COR-L47 (cell line): ENCODE measurements around the gene PTH.

Experiments used
- DNase-seq: peaks from one replicate; lab custom pipeline; 2025; lab: John Stamatoyannopoulos, UW

Gene PTH

DNA sequence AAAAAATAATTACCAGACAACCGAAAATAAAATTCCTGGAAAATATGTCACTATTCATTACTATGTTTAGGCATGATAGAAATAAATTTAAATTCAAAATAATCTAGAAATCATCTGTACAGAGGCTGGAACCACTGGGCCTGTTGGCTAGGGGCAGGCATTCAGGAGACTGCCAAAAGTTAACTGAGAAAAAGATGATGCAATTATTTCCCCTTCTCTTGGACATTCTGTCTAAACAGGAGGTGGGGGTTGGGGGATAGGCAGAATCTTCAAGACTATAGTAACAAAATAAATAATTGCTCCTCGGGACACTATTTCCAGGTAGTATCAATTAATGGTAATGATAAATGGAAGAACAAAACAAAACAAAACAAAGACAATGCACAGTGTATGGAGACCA is 46.9 kb downstream of the PTH start:
- DNase-seq, result no peak

DNA sequence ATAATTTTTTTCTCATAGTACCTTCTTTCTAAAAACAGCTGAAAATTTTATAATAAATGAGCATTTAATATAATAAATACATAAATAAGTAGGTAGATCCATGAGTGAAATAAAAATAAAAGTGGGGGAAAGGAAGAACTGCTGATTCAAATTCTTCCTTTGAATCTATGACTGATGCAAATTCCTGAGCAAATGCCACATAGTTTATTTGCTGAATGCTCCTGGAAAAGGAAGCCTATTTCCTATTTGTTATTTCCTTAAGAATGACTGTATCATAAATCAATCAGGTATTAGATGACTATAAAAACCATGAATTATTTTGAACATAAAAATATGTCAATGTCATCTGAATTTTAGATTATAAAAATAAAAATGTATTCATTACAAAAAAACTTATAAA is 49.4 kb downstream of the PTH start:
- no peak for DNase-seq

DNA sequence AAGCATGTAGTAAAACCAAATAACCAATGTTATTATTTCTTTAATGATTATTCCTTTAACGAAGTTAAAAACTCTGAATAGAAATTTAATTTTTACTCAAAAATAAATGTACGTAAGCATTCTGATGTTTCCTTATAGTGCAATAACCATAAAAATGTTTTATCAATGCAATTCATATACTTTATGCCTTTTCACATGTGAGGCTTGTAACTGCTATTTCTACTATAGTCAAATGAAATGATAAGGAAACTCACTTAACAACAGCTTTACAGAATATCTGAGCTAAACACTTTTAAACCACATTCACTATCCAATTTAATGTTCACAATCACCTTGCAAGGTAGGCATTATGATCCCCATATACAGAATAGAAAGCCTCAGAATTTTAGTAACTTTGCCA is 50.2 kb downstream of the PTH start:
- no peak for DNase-seq
